Heart left ventricle (tissue), 16 donors: Measurements from ENCODE around the gene MYH14. TPM values are rescaled to one million over a fixed set of nuclear protein-coding genes. Genes with fewer than 3 reads are reported as not detected.

Experiments used
- ATAC-seq, 4 donors: fragments of 200-7000 bp; cut with Tn5 transposase; one replicate each; pipeline ENCODE4 v1.9.1; 2020 to 2022; ENCODE audit warnings: moderate library complexity in 4 of 4, mild to moderate bottlenecking in 3 of 4, moderate number of reproducible peaks in 1 of 4
- DNase-seq, 5 donors: peaks; one replicate each; pipeline ENCODE4 v3.0.0-alpha.2; 2020
- H3K27ac ChIP-seq, 12 donors: fragments of 200-600 bp; sonication (generic) in 4 of 12; one replicate each; pipeline versions ENCODE4 v1.5.0 to v1.8.0; 2016 to 2022; ENCODE audit warnings: mild to moderate bottlenecking in 2 of 12
- H3K27me3 ChIP-seq, 9 donors: fragments of 200-600 bp; sonication (generic) in 2 of 9; one replicate each; pipeline versions ENCODE4 v1.5.1 to v1.8.0; 2016 to 2022; ENCODE audit warnings: mild to moderate bottlenecking in 3 of 9
- H3K36me3 ChIP-seq, 9 donors: fragments of 200-600 bp; sonication (generic) in 2 of 9; one replicate each; pipeline versions ENCODE4 v1.5.0 to v1.8.0; 2018 to 2022; ENCODE audit warnings: mild to moderate bottlenecking in 2 of 9
- H3K4me1 ChIP-seq, 12 donors: fragments of 200-600 bp; sonication (generic) in 4 of 12; one replicate each; pipeline versions ENCODE4 v1.5.0 to v1.8.0; 2016 to 2022; ENCODE audit warnings: mild to moderate bottlenecking in 3 of 12
- H3K4me3 ChIP-seq, 12 donors: fragments of 200-600 bp; sonication (generic) in 4 of 12; one replicate each; pipeline versions ENCODE4 v1.5.0 to v1.8.0; 2017 to 2022; ENCODE audit warnings: mild to moderate bottlenecking in 9 of 12, moderate library complexity in 4 of 12
- H3K9me3 ChIP-seq, 12 donors: fragments of 200-600 bp; sonication (generic) in 4 of 12; one replicate each; pipeline versions ENCODE4 v1.5.0 to v1.8.0; 2016 to 2022; ENCODE audit warnings: mild to moderate bottlenecking in 1 of 12
- POLR2A ChIP-seq, 2 donors: fragments of 450-650 bp; IDR thresholded peaks; one replicate each; pipeline ENCODE4 v1.6.1; 2017; ENCODE audit warnings: antibody characterized with exemption in 2 of 2, mild to moderate bottlenecking in 2 of 2, moderate library complexity in 2 of 2
- WGBS, 4 donors: extraction: QIAGEN DNeasy Blood & Tissue Kit in 2 of 4; methylation state at CpG; one replicate each; pipeline versions ENCODE4 v1.1.5 to v1.1.7; 2013 to 2018; 5-methylcytosine and 5-hydroxymethylcytosine counted together
- intact Hi-C, 10 donors: fragments of 100-400 bp; cut with DNase I; formaldehyde crosslinking; loops; one replicate each; pipeline versions ENCODE4 v1.11.1 to v1.14.2; 2022
- polyA plus RNA-seq, 2 donors: library from polyadenylated mRNA; stranded (reverse); fragments of 200-250 nt; gene quantifications; one replicate each; pipeline ENCODE4 v1.2.3, GENCODE V29; 2013
- total RNA-seq, 9 donors: library from RNA; depleted of rRNA in 2 of 9; stranded (reverse); fragments of >200 nt in 2 of 9; fragmentation: NEBNext Ultra II Directional in 3 of 9; extraction: Animal tissue kit (Norgen Biotek cat#: 25700) in 3 of 9; gene quantifications; one replicate each; pipeline versions ENCODE4 v1.1.0 to v1.2.4, GENCODE V29; 2016 to 2023
- TF ChIP-seq, protein P1 (sequence below), 12 donors: fragments of 200-600 bp; sonication (generic) in 4 of 12; IDR thresholded peaks; one replicate each; pipeline versions ENCODE4 v1.5.0 to v1.8.0; 2018 to 2022; ENCODE audit warnings: antibody characterized with exemption in 12 of 12, mild to moderate bottlenecking in 5 of 12
- donor health status: ischemic (EF 13 %, LVEDD 7.1; RV severe dilation, severe dysfunction).
- donor health status: healthy with polysubstance abuse.
- donor health status: DM: no; HTN: yes; CAD: no.
- donor health status: DM: no; HTN: no; CAD: no.
- donor health status: ischemic (EF 25% LVEDD 6.9; RV normal size, moderate dysfunction).
- donor health status: ischemic (EF 25% LVEDD 5.7; RV mildly dilated, moderate dysfunction).
- donor health status: healthy.
- donor health status: DM: yes; HTN: yes; CAD: no.
- donor health status: ischemic (EF 35%, LVEDD 5.7; RV mildly dilated, moderate dysfunction).
- donor health status: nonischemic (EF 11% LVEDD 7.7; RV severe dilation, severe dysfunction).
- donor health status: DM: yes; HTN: yes; CAD: no.
- donor health status: PGD.
- donor health status: ischemic (EF 29% LVEDD 5.4; RV normal size, mild dysfunction).
- donor health status: nonischemic (EF 23%, LVEDD 6.1; RV moderate dilation, normal function).

The MYH14 gene
- total and polyA plus RNA-seq, 11 donors: 45.8 to 132 (median 90.5) TPM

DNA sequence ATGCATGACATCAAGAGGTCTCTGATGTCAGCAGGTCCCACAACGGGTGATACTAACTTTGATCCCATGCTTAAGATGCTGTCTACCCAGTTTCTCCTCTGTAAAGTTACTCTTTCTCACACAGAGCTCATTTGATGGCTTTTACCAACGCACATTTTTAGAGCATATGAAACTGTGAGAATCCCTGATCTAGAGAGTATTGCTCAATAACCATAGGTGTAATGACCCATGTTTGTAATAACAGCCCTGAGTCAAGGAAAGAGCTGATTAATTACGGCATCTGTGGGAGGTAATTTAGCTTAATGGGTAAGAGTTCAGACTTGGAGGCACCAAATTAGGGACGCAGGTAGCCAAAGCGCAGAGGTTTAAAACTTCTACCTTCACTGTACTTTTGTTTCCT is 22.3 kb upstream of the MYH14 start:
- H3K27ac ChIP-seq: no peak overlapping the region
- ATAC-seq (no peak), DNase-seq (no peak)
- intact Hi-C loops: no loop called here
- H3K4me3 ChIP-seq: no peak overlapping the region
- WGBS, 4 donors: 82 to 83% (median 82%) methylated on average over 5 of the region's 5 CpGs
- TF ChIP-seq POLR2A (IDR thresholded peaks at IDR 0.05): no peak
- TF ChIP-seq, protein P1, sequence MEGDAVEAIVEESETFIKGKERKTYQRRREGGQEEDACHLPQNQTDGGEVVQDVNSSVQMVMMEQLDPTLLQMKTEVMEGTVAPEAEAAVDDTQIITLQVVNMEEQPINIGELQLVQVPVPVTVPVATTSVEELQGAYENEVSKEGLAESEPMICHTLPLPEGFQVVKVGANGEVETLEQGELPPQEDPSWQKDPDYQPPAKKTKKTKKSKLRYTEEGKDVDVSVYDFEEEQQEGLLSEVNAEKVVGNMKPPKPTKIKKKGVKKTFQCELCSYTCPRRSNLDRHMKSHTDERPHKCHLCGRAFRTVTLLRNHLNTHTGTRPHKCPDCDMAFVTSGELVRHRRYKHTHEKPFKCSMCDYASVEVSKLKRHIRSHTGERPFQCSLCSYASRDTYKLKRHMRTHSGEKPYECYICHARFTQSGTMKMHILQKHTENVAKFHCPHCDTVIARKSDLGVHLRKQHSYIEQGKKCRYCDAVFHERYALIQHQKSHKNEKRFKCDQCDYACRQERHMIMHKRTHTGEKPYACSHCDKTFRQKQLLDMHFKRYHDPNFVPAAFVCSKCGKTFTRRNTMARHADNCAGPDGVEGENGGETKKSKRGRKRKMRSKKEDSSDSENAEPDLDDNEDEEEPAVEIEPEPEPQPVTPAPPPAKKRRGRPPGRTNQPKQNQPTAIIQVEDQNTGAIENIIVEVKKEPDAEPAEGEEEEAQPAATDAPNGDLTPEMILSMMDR (IDR thresholded peaks at IDR 0.05): no peak
- H3K36me3 ChIP-seq: no peaks in the 10 kb centered on the region
- no peaks in the 10 kb centered on the region for H3K4me1 ChIP-seq
- H3K9me3 ChIP-seq: peaks cover 0 to 4% (median 0%) of the 10 kb centered on the region in 12 donors
- peaks cover 0 to 2% (median 0%) of the 10 kb centered on the region in 9 donors for H3K27me3 ChIP-seq

- Histone ChIP-seq H3K9me3 (peaks cover 0 to 5% (median 0%) of the 10 kb centered on the region in 12 donors), H3K27me3 (peaks cover 0 to 2% (median 0%) of the 10 kb centered on the region in 9 donors), H3K27ac (no peak overlapping the region), H3K4me3 (no peak overlapping the region), H3K4me1 (no peaks in the 10 kb centered on the region), H3K36me3 (no peaks in the 10 kb centered on the region)
- no peak for TF ChIP-seq POLR2A (IDR thresholded peaks at IDR 0.05)
- TF ChIP-seq, protein P1 (IDR thresholded peaks at IDR 0.05): no peak
- WGBS, 4 donors: 39 to 55% (median 45%) methylated on average over 1 of the region's 1 CpG
- intact Hi-C loops: no loop called here
- ATAC-seq (no peak), DNase-seq (no peak)
These were observed 19.2 kb upstream of the MYH14 start for GRCh38 chr19:50184196-50184595.

GRCh38 chr19:50187937-50188336 is 15.5 kb upstream of the MYH14 start:
- Histone ChIP-seq H3K27me3 (peaks cover 0 to 2% (median 0%) of the 10 kb centered on the region in 9 donors), H3K36me3 (no peaks in the 10 kb centered on the region), H3K27ac (no peak overlapping the region), H3K4me3 (no peak overlapping the region), H3K4me1 (peaks cover 0 to 10% (median 0%) of the 10 kb centered on the region in 12 donors), H3K9me3 (peaks cover 0 to 5% (median 0%) of the 10 kb centered on the region in 12 donors)
- intact Hi-C loops: no loop called here
- ATAC-seq (peak in 1 of 4 donors; percentile 14), DNase-seq (no peak)
- no peak for TF ChIP-seq POLR2A (IDR thresholded peaks at IDR 0.05)
- TF ChIP-seq, protein P1 (IDR thresholded peaks at IDR 0.05): no peak
- 79 to 84% (median 82%) methylated on average over 13 of the region's 13 CpGs for WGBS, 4 donors

GRCh38 chr19:50189331-50189730 is 14.1 kb upstream of the MYH14 start:
- H3K36me3 ChIP-seq: no peaks in the 10 kb centered on the region
- 70 to 76% (median 73%) methylated on average over 8 of the region's 8 CpGs for WGBS, 4 donors
- intact Hi-C loops: no loop called here
- peaks cover 0 to 5% (median 0%) of the 10 kb centered on the region in 12 donors for H3K9me3 ChIP-seq
- peaks cover 0 to 10% (median 0%) of the 10 kb centered on the region in 12 donors for H3K4me1 ChIP-seq
- DNase-seq (no peak), ATAC-seq (no peak)
- no peaks in the 10 kb centered on the region for H3K27me3 ChIP-seq
- TF ChIP-seq, protein P1 (IDR thresholded peaks at IDR 0.05): no peak
- TF ChIP-seq POLR2A (IDR thresholded peaks at IDR 0.05): no peak
- H3K4me3 ChIP-seq: no peak overlapping the region
- H3K27ac ChIP-seq: no peak overlapping the region
